ENCODE data around the gene ATP9B. TPM values are rescaled to one million over a fixed set of nuclear protein-coding genes. Genes with fewer than 3 reads are reported as not detected.

ATP9B gene
- total RNA-seq, 1 experiment from 2014 or later = 44.4 TPM

- H3K27me3 ChIP-seq (ENCODE audit: control insufficient read depth, insufficient read depth, low read length) = no peaks in the 10 kb centered on the region
- peaks cover 6% of the 10 kb centered on the region; the same call in 1 of the 2 replicates for H3K9me3 ChIP-seq (ENCODE audit: control insufficient read depth, insufficient read depth, low read depth, low read length)
- TF ChIP-seq CTCF (IDR thresholded peaks at IDR 0.05) (no peak), REST (IDR thresholded peaks at IDR 0.05; ENCODE audit: insufficient read depth in 1 of 2, low read depth in 2 of 2, low read length in 1 of 2) (no peak), POLR2AphosphoS5 (IDR thresholded peaks at IDR 0.05; ENCODE audit: low read depth, low read length) (no peak), SIN3A (IDR thresholded peaks at IDR 0.05; ENCODE audit: borderline replicate concordance, insufficient read depth, low read depth, low read length) (no peak), TCF7L2 (IDR thresholded peaks at IDR 0.05; ENCODE audit: low read depth, low read length) (no peak)
- BruUV-seq (replicated peaks) = no TSS peak
- in situ Hi-C loops (cut with HindIII; ENCODE audit: low pct_unique_long_range_greater_than_20kb, low sequenced_read_pairs) (no loop called here), intact Hi-C loops (cut with micrococcal nuclease; ENCODE audit: unreplicated experiment) (no loop called here)
- H3K36me3 ChIP-seq (ENCODE audit: control insufficient read depth, insufficient read depth, low read length) = no peaks in the 10 kb centered on the region
- no peak for DNase-seq (ENCODE audit: low read depth, low spot score)
- ChIA-PET POLR2A (no interaction called here), CTCF (no interaction called here)
- no peak overlapping the region for H3K27ac ChIP-seq (ENCODE audit: low read length)
- no peak overlapping the region for H3K4me3 ChIP-seq (ENCODE audit: low read depth in 2 of 2, low read length in 2 of 2)
- no peak; the same call in 1 of the 2 replicates for ATAC-seq
- no peaks in the 10 kb centered on the region for H3K4me1 ChIP-seq (ENCODE audit: control insufficient read depth, insufficient read depth, low read length)
Observed at GRCh38 chr18:79093986-79094385, 24.8 kb downstream of the ATP9B start.

- Histone ChIP-seq H3K36me3 (ENCODE audit: control insufficient read depth, insufficient read depth, low read length) (no peaks in the 10 kb centered on the region), H3K4me1 (ENCODE audit: control insufficient read depth, insufficient read depth, low read length) (no peaks in the 10 kb centered on the region), H3K9me3 (ENCODE audit: control insufficient read depth, insufficient read depth, low read depth, low read length) (no peaks in the 10 kb centered on the region), H3K27ac (ENCODE audit: low read length) (no peak overlapping the region), H3K4me3 (ENCODE audit: low read depth in 2 of 2, low read length in 2 of 2) (no peak overlapping the region), H3K27me3 (ENCODE audit: control insufficient read depth, insufficient read depth, low read length) (no peaks in the 10 kb centered on the region)
- POLR2A ChIA-PET = no interaction called here
- TF ChIP-seq SIN3A (IDR thresholded peaks at IDR 0.05; ENCODE audit: borderline replicate concordance, insufficient read depth, low read depth, low read length) (no peak), CTCF (IDR thresholded peaks at IDR 0.05) (no peak), POLR2AphosphoS5 (IDR thresholded peaks at IDR 0.05; ENCODE audit: low read depth, low read length) (no peak), TCF7L2 (IDR thresholded peaks at IDR 0.05; ENCODE audit: low read depth, low read length) (no peak), REST (IDR thresholded peaks at IDR 0.05; ENCODE audit: insufficient read depth in 1 of 2, low read depth in 2 of 2, low read length in 1 of 2) (no peak)
- in situ Hi-C loops (cut with HindIII; ENCODE audit: low pct_unique_long_range_greater_than_20kb, low sequenced_read_pairs) = no loop called here
- CTCF ChIA-PET = no interaction called here
- intact Hi-C loops (cut with micrococcal nuclease; ENCODE audit: unreplicated experiment) = no loop called here
- ATAC-seq = no peak
- DNase-seq (ENCODE audit: low read depth, low spot score) = no peak
- BruUV-seq (replicated peaks) = no TSS peak
Observed at GRCh38 chr18:79095216-79095615, 26.0 kb downstream of the ATP9B start.

All from Panc1 (cell line).